ENCODE measurements around the gene SERTAD1. TPM values are rescaled to one million over a fixed set of nuclear protein-coding genes. Genes with fewer than 3 reads are reported as not detected.

SERTAD1 gene
- total RNA-seq, 1 donor from 2014 or later, result 39.7 TPM

DNA sequence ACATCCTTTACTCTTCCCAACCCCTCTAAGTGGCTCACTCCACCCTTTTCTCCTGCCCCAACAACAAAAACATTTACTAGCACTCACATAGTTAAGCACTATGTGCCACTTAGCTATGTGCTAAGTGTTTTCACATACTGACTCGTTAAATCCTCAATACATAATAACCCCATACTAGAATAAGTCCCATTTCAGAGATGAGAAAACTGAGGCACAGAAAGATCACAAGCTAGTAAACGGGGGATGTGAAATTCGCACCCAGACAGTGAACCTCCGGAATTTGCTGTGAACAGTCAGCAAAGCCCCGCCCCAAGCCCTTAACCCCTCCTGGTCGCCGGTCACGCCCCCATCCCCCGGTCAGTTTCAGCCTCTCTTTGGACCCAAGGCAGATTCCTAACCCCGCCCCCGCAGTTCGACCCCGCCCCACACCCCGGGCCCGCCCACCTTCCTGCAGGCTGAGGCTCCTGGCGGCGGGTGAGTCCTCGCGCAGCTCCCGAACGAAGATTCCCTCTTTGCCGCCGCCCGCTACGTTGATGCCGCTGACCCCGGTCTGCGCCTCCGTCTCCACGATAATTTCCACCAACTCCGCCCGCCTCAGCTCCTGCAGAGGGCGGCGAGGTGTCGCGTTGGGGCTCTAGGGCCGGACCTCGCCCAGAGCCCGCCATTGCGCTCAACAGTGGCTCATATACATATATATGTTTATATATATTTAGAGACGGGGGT is 22.4 kb downstream of the SERTAD1 start:
- H3K4me1 ChIP-seq, result peaks cover 3 to 4% of the 10 kb centered on the region in 2 donors
- H3K27ac ChIP-seq, result peak overlapping the region; percentile 67 to 79
- TF ChIP-seq, protein P1, sequence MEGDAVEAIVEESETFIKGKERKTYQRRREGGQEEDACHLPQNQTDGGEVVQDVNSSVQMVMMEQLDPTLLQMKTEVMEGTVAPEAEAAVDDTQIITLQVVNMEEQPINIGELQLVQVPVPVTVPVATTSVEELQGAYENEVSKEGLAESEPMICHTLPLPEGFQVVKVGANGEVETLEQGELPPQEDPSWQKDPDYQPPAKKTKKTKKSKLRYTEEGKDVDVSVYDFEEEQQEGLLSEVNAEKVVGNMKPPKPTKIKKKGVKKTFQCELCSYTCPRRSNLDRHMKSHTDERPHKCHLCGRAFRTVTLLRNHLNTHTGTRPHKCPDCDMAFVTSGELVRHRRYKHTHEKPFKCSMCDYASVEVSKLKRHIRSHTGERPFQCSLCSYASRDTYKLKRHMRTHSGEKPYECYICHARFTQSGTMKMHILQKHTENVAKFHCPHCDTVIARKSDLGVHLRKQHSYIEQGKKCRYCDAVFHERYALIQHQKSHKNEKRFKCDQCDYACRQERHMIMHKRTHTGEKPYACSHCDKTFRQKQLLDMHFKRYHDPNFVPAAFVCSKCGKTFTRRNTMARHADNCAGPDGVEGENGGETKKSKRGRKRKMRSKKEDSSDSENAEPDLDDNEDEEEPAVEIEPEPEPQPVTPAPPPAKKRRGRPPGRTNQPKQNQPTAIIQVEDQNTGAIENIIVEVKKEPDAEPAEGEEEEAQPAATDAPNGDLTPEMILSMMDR (IDR thresholded peaks at IDR 0.05), result peak in 1 of 3 experiments; percentile 13
- no peaks in the 10 kb centered on the region for H3K27me3 ChIP-seq
- H3K4me3 ChIP-seq, result peak overlapping the region; percentile 50 to 67
- intact Hi-C loops (cut with DNase I), result loop anchor here (5.0 kb wide), 3 partner anchors 56 to 194 kb away; partner anchors contain the start of genes C19orf47 and PLD3
- no peaks in the 10 kb centered on the region for H3K36me3 ChIP-seq
- peak; percentile 63 to 95 for DNase-seq (ENCODE audit: low spot score in 2 of 2)
- H3K9me3 ChIP-seq, result no peaks in the 10 kb centered on the region

DNA sequence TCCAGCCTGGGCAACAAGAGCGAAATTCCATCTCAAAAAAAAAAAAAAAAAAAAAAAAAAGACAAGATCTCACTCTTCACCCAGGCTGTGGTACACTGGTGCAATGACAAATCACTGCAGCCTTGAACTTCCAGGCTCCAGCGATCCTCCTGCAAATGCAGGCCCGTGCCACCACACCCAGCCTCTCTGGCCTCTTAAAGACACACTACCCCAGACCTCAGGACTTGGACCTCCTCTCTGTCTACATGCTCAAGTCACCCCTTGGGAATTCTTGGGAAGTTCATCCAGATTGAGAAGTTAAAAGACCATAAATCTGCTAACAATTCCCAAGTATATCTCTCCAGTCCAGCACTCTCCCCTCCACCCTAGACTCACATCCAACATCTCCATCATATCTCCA is 25.2 kb downstream of the SERTAD1 start:
- H3K4me3 ChIP-seq, result no peak overlapping the region
- peaks cover 3 to 4% of the 10 kb centered on the region in 2 donors for H3K4me1 ChIP-seq
- TF ChIP-seq, protein P1 (IDR thresholded peaks at IDR 0.05), result no peak
- no peaks in the 10 kb centered on the region for H3K27me3 ChIP-seq
- no peak for DNase-seq (ENCODE audit: low spot score in 2 of 2)
- no peaks in the 10 kb centered on the region for H3K36me3 ChIP-seq
- no peak overlapping the region for H3K27ac ChIP-seq
- intact Hi-C loops (cut with DNase I), result loop anchor here (5.0 kb wide), 3 partner anchors 53 to 197 kb away; partner anchors contain the start of genes C19orf47 and PLD3
- no peaks in the 10 kb centered on the region for H3K9me3 ChIP-seq

DNA sequence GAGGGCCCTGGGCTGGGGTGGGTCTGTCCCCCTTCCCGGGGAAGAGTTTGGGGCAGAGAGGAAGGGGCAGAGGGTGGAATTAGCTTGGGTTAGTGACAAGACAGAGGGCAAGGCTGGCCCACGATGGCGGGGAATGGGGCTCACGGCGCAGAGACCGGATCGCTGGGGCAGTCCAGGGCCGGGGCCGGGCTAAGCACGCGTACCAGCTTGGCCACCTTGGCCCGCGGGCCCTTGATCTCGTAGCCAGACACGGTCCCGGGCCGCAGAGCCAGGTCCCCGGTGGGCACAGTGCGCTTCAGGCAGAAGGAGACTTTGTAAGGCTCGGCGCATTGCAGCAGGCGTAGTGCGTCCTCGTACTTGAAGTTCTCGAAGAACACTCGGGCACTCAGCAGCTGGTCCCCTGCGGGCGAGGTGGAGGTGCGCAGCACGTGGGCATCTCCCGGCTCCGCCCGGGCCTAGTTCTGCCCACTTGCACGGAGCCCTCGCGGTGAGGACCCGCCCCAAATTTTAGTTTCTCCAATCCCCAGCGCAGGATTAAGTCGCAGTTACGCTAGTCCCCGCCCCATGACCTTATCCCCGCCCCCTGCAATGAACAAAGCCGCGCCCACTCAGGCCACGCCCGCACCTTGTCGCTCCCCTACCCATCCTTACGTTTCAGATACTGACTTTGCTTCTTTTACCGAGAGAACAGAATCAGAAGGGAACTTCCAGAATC is 27.2 kb downstream of the SERTAD1 start:
- Histone ChIP-seq H3K4me1 (peaks cover 3 to 4% of the 10 kb centered on the region in 2 donors), H3K9me3 (no peaks in the 10 kb centered on the region), H3K4me3 (no peak overlapping the region), H3K27me3 (no peaks in the 10 kb centered on the region), H3K36me3 (no peaks in the 10 kb centered on the region), H3K27ac (no peak overlapping the region)
- TF ChIP-seq, protein P1 (IDR thresholded peaks at IDR 0.05), result no peak
- intact Hi-C loops (cut with DNase I), result no loop called here
- no peak for DNase-seq (ENCODE audit: low spot score in 2 of 2)

DNA sequence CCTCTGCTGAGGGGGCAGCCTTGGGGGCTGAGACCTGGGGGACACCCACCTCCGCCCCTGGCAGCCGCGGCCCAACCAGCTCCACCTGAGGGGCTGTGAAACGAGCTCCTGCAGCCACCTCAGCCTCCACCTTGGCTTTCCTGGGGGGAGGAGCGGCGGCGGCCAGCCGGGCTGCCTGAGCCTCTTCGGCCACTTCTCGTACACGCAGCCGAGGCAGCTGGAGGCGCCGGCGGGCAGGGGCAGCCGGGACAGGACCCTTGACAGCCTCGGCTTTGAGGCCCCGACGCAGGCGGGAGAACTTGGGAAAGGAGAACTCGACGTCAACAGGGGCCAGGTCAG is 28.3 kb downstream of the SERTAD1 start:
- Histone ChIP-seq H3K4me3 (no peak overlapping the region), H3K27me3 (no peaks in the 10 kb centered on the region), H3K9me3 (no peaks in the 10 kb centered on the region), H3K36me3 (no peaks in the 10 kb centered on the region), H3K4me1 (no peaks in the 10 kb centered on the region), H3K27ac (no peak overlapping the region)
- no peak for DNase-seq (ENCODE audit: low spot score in 2 of 2)
- intact Hi-C loops (cut with DNase I), result no loop called here
- TF ChIP-seq, protein P1 (IDR thresholded peaks at IDR 0.05), result no peak

- no peak overlapping the region for H3K4me3 ChIP-seq
- H3K36me3 ChIP-seq, result no peaks in the 10 kb centered on the region
- H3K27me3 ChIP-seq, result no peaks in the 10 kb centered on the region
- H3K27ac ChIP-seq, result no peak overlapping the region
- no peaks in the 10 kb centered on the region for H3K9me3 ChIP-seq
- no peaks in the 10 kb centered on the region for H3K4me1 ChIP-seq
- no peak for DNase-seq (ENCODE audit: low spot score in 2 of 2)
- intact Hi-C loops (cut with DNase I), result no loop called here
- TF ChIP-seq, protein P1 (IDR thresholded peaks at IDR 0.05), result no peak
These were observed 28.8 kb downstream of the SERTAD1 start for GRCh38 chr19:40396886-40397567.
